GM19238 (cell line): ENCODE results near the gene KCNB1.
"Not testable (repeated sequence)": the region's sequence is repeated elsewhere in the genome, so short reads cannot be mapped to it uniquely, and the experiment has no call there.

ENCODE experiments used
- DNase-seq: peaks from one replicate; pipeline ENCODE4 v3.0.0; 2011; ENCODE audit warnings: low spot score; ENCODE audit not compliant: insufficient read length

Gene KCNB1

GRCh38 chr20:49409975-49410621 is 72.4 kb downstream of the KCNB1 start:
- DNase-seq, result not testable (repeated sequence)

DNA sequence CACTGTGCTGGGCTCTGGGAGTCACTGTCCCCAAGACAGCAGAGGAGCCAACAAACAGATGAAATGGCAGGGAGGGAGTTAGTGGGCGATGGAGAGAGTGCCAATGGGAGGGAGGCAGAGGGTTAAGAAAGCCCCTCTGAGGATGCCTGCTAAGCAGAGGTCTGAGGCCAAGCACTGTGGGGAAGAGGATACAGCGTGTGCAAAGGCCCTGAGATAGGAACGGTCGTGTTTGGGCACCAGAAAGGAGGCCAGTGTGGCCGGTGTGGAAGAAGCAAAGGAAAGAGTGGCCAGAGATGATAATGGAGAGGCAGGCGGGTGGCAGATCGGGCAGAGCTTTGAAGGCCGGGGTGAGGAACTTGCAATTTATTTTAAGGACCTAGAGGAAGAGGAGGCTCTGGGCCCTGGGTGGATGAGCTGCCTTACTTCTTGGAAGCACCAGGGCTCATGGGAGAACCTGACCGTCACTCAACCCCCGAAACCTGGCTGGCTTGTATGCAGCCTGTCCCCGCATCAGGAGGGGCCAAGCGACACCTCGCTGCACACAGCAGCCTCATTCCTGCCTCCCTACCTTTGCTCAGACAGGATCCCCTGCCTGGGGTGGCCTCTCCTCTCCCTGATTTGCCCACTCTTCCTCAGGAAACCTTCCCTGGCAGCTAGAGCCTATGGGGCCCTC is 73.0 kb downstream of the KCNB1 start:
- DNase-seq, result no peak

GRCh38 chr20:49408509-49409104 is 73.9 kb downstream of the KCNB1 start:
- no peak for DNase-seq

DNA sequence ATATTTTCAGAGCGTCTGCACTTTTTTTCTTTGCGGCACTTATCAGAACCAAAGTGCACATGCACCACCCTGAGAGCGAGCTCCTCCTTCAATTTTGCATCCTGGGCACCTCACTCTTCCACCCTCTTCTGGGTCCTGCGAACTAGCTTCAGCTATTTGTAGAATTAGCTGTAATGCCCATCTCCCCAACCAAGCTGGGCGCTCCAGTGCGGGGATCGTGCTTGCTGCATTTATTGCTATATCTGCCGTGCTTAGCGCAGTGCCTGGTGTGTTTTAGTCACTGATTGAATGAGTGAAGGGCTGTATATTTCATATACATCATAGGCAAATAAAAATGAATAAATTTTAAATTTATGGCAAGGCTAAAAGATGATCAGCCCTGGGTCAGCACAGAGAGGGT is 75.8 kb downstream of the KCNB1 start:
- no peak for DNase-seq

DNA sequence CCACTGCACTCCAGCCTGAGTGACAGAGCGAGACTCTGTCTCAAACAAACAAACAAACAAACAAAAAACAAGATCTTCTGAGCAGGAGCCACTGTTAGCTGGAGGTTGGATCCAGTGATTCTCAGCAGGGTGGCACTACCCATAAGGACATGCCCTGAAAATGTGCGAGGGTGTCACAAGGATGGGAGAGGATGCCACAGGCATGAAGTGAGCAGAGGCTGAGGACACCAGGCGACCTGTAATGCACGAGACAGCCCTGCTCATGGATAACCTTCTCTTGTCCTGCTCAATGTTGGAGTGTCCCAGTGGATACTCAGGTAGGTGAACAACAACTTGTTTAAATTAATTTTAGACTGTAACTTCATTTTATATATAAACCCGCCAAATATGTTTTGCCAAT is 76.8 kb downstream of the KCNB1 start:
- DNase-seq, result no peak

- no peak for DNase-seq
Observed at GRCh38 chr20:49405062-49405683, 77.3 kb downstream of the KCNB1 start.

DNA sequence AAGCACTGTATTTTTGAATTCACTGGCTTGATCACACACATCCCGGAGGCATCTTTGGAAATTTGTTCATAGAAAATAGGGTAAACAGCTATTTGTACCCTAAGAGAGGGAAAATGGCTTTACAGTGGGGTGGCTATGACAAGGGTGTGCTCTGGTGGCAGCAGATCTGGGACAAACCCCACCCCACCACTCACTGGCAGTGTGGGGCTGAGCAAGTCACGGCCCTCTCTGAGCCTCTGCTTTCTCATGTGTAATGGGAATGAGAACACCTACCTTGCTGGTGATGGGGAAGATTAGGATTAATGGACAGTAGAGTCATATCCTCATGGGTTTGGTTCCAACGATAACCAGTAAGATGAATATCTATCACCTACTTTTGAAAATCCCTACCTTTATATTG is 78.0 kb downstream of the KCNB1 start:
- DNase-seq, result no peak

GRCh38 chr20:49403911-49404310 is 78.6 kb downstream of the KCNB1 start:
- no peak for DNase-seq

GRCh38 chr20:49403012-49403411 is 79.5 kb downstream of the KCNB1 start:
- DNase-seq, result no peak

GRCh38 chr20:49400904-49401303 is 81.6 kb downstream of the KCNB1 start:
- no peak for DNase-seq

GRCh38 chr20:49400410-49400809 is 82.1 kb downstream of the KCNB1 start:
- no peak for DNase-seq

DNA sequence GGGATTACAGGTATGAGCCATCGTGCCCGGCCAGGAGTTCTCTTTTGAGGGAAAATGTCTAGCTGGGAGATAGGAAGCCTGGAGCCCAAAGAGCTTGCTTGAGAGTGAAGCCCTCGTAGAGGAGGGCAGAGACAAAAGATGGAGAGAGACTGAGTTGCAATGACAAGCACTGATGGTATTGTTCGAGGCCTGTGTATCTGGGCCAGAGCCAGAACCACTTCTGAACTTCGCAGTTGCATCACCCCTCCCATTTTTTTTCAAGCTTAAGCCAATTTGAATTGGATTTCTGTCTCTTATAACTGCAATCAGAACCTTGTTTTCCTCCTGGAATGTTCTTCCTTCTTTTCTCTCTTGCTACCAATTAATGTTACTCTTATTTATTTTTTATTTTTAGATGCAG is 83.1 kb downstream of the KCNB1 start:
- DNase-seq, result no peak

GRCh38 chr20:49398401-49399144 is 83.9 kb downstream of the KCNB1 start:
- DNase-seq, result no peak

GRCh38 chr20:49397525-49397924 is 84.9 kb downstream of the KCNB1 start:
- no peak for DNase-seq

DNA sequence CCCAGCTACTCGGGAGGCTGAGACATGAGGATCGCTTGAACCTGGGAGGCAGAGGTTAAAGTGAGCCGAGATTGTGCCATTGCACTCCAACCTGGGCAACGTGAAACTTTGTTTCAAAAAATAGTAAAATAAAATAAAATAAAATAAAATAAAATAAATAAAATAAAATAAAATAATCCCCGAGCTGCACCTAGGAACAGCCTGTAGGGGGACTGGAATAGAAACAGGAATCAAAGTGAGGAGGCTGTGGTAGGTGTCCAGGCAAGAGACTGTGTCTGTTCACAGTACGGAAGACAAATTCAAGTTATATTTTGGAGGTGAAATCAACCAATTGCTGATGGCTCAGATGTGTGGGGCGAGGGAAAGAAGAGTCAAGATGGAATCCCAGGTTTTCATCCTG is 86.2 kb downstream of the KCNB1 start:
- DNase-seq, result no peak

GRCh38 chr20:49395659-49396058 is 86.8 kb downstream of the KCNB1 start:
- no peak for DNase-seq

DNA sequence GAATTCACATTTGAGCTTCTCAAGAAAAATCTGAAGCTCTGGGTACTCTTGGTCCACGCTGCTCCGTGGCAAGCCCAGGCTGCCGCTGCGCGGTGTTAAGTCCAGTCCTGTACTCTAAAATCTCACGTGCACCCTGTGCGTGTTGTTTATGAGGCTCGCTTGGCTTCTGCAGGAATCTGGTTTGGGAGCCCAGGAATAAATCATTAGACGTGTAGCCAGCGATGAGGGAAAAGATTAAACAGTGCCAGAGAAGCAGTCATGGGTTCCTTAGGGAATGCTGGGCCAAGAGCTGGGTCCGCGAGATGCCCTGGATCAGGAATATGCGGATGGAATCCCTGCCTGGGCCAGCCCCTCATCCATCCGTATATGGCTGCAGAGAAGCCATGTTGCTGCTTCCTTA is 87.3 kb downstream of the KCNB1 start:
- DNase-seq, result no peak

GRCh38 chr20:49394757-49395156 is 87.7 kb downstream of the KCNB1 start:
- DNase-seq, result no peak

DNA sequence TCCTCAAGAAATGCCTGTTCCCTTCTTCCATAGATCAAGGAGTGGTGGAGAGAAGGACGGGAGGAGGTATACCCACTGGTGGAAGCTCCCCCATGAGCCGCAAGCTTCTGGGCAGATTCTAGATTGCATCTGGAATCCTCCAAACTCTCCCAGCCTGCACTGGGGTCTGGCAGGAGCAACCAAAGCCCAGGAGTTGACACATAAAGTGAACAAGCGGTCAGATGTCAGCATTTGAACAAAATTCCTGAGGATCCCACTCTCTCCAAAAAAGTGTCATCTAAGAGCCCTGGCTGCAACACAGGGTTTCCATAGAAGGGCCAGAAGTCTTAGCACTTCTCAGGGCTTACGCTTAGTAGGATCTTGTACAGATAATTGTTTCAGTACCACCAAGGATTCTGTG is 88.2 kb downstream of the KCNB1 start:
- DNase-seq, result no peak

DNA sequence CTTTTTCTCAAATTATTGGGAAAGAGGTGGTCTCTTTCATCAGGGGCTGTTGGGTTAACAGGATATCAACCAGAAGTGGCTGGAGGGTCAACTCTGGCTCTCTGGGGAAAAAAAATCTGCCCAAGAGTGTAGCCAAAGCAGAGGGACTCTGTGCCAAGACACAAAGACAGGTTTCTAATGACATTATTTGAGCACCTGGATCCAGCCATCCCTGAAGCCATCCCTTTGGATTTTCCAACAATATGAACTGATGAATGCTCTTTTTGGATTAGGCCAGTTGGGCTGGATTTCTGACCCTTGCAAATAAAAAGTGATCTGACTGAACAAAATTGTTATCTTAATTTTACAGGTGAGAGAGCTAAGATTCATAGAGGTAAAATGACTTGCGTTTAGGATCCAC is 88.7 kb downstream of the KCNB1 start:
- no peak for DNase-seq

DNA sequence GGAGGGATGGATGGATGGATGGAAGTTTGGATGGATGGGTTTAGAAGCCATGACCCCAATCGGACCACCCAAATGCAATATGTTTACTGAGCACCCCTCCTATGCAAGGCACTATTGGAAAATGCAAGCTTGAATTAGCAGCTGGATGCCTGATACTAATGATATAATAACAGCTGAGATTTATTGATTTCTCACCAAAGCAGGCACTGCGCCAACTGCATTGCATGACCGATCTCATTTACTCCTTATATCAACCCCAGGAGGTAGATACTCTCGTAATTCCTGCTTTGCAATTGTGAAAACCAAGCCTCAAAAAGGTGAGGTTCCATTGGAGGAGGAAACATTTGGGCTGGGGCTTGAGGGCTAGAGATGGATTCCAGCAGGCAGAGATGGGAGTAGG is 89.7 kb downstream of the KCNB1 start:
- no peak for DNase-seq
